ENCODE results near the gene PTPRJ. TPM values are rescaled to one million over a fixed set of nuclear protein-coding genes. Genes with fewer than 3 reads are reported as not detected.
A peak's percentile ranks its signal among the peaks of the same experiment; 100 is the strongest.

PTPRJ gene
- total RNA-seq, 1 experiment from 2014 or later = 10.5 TPM

GRCh38 chr11:47971501-47971900 is 8.9 kb upstream of the PTPRJ start:
- no peaks in the 10 kb centered on the region for H3K79me2 ChIP-seq (ENCODE audit: low read length)
- ChIA-PET POLR2A (ENCODE audit: unreplicated experiment) (no interaction called here), CTCF (no interaction called here)
- H2AFZ ChIP-seq (ENCODE audit: low read length) = no peak overlapping the region
- no peaks in the 10 kb centered on the region for H3K36me3 ChIP-seq (ENCODE audit: low read depth, low read length)
- no peak overlapping the region for H3K27ac ChIP-seq (ENCODE audit: low read length)
- no peaks in the 10 kb centered on the region for H4K20me1 ChIP-seq (ENCODE audit: low read length)
- H3K9ac ChIP-seq (ENCODE audit: low read length) = no peak overlapping the region
- intact Hi-C loops (cut with micrococcal nuclease) = no loop called here
- TF ChIP-seq, protein P1, sequence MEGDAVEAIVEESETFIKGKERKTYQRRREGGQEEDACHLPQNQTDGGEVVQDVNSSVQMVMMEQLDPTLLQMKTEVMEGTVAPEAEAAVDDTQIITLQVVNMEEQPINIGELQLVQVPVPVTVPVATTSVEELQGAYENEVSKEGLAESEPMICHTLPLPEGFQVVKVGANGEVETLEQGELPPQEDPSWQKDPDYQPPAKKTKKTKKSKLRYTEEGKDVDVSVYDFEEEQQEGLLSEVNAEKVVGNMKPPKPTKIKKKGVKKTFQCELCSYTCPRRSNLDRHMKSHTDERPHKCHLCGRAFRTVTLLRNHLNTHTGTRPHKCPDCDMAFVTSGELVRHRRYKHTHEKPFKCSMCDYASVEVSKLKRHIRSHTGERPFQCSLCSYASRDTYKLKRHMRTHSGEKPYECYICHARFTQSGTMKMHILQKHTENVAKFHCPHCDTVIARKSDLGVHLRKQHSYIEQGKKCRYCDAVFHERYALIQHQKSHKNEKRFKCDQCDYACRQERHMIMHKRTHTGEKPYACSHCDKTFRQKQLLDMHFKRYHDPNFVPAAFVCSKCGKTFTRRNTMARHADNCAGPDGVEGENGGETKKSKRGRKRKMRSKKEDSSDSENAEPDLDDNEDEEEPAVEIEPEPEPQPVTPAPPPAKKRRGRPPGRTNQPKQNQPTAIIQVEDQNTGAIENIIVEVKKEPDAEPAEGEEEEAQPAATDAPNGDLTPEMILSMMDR (conservative IDR thresholded peaks at IDR 0.05; ENCODE audit: low read depth, low read length) = no peak
- TF ChIP-seq EZH2 (IDR thresholded peaks at IDR 0.05; ENCODE audit: low read length, unreplicated experiment) (no peak), EZH2phosphoT487 (IDR thresholded peaks at IDR 0.05; ENCODE audit: borderline replicate concordance, low read length) (no peak)
- no peak overlapping the region for H3K4me3 ChIP-seq (ENCODE audit: low read length)
- H3K4me2 ChIP-seq (ENCODE audit: low read length) = no peak overlapping the region
- BruUV-seq (replicated peaks) = no TSS peak
- no peaks in the 10 kb centered on the region for H3K9me2 ChIP-seq (replicated peaks; ENCODE audit: low read length)
- peaks cover 7% of the 10 kb centered on the region for H3F3A ChIP-seq (ENCODE audit: low read length, unreplicated experiment)
- no peaks in the 10 kb centered on the region for H3K27me3 ChIP-seq (ENCODE audit: low read length)
- peaks cover 18% of the 10 kb centered on the region for H3K4me1 ChIP-seq (ENCODE audit: insufficient read depth, low read length)
- H3K9me3 ChIP-seq (ENCODE audit: low read length) = no peaks in the 10 kb centered on the region
- no peak for DNase-seq
- ATAC-seq = no peak

DNA sequence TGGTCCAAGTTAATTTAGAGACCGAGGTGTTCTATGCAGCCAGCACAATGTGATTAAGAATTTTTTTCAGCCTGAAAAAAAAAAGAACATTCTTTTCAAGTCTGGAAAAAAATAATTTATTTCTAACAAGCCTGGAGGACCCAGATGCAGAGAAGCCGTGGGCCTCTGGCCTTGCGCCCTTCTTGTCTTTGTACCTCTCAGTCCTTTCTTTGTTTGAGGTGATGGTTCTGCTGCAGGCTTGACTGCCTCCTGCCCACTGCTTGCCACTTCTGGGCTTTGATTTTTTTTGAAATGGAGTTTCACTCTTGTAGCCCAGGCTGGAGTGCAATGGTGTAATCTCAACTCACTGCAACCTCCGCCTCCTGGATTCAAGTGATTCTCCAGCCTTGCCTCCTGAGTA is 7.2 kb upstream of the PTPRJ start:
- H3K36me3 ChIP-seq (ENCODE audit: low read depth, low read length) = no peaks in the 10 kb centered on the region
- no peaks in the 10 kb centered on the region for H3K79me2 ChIP-seq (ENCODE audit: low read length)
- peaks cover 7% of the 10 kb centered on the region for H3F3A ChIP-seq (ENCODE audit: low read length, unreplicated experiment)
- ATAC-seq (no peak), DNase-seq (no peak)
- POLR2A ChIA-PET (ENCODE audit: unreplicated experiment) = no interaction called here
- H3K27me3 ChIP-seq (ENCODE audit: low read length) = no peaks in the 10 kb centered on the region
- BruUV-seq (replicated peaks) = no TSS peak
- no peak overlapping the region for H3K9ac ChIP-seq (ENCODE audit: low read length)
- intact Hi-C loops (cut with micrococcal nuclease) = no loop called here
- no peaks in the 10 kb centered on the region for H3K9me2 ChIP-seq (replicated peaks; ENCODE audit: low read length)
- peaks cover 18% of the 10 kb centered on the region for H3K4me1 ChIP-seq (ENCODE audit: insufficient read depth, low read length)
- CTCF ChIA-PET = no interaction called here
- no peaks in the 10 kb centered on the region for H4K20me1 ChIP-seq (ENCODE audit: low read length)
- H3K4me3 ChIP-seq (ENCODE audit: low read length) = no peak overlapping the region
- 0 out of 2 replicates have a peak overlapping the region, but pooled peaks have one; percentile 80 for H3K27ac ChIP-seq (ENCODE audit: low read length)
- no peak overlapping the region for H3K4me2 ChIP-seq (ENCODE audit: low read length)
- TF ChIP-seq EZH2phosphoT487 (IDR thresholded peaks at IDR 0.05; ENCODE audit: borderline replicate concordance, low read length) (no peak), EZH2 (IDR thresholded peaks at IDR 0.05; ENCODE audit: low read length, unreplicated experiment) (no peak)
- TF ChIP-seq, protein P1 (conservative IDR thresholded peaks at IDR 0.05; ENCODE audit: low read depth, low read length) = no peak
- no peaks in the 10 kb centered on the region for H3K9me3 ChIP-seq (ENCODE audit: low read length)
- H2AFZ ChIP-seq (ENCODE audit: low read length) = no peak overlapping the region

DNA sequence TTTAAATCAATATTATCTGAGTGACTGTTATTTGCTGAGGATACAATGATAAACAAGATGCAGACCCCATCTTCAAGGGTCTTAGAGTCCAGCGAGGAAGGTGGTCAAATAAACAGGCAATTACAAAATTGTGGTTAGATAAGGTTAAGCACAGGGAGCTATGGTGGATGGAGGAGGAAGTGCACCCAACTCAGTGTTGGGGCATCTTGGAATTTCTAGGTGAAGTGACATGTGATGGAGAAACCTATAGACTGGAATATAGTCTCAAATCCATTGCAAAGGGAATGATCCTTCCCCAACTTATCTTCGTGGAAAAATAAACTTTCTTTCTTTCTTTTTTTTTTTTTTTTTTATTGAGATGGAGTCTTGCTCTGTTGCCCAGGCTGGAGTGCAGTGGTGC is 3.4 kb upstream of the PTPRJ start:
- DNase-seq = no peak
- no peak overlapping the region for H3K27ac ChIP-seq (ENCODE audit: low read length)
- ChIA-PET CTCF (no interaction called here), POLR2A (ENCODE audit: unreplicated experiment) (no interaction called here)
- H3K9me3 ChIP-seq (ENCODE audit: low read length) = no peaks in the 10 kb centered on the region
- peaks cover 7% of the 10 kb centered on the region for H3F3A ChIP-seq (ENCODE audit: low read length, unreplicated experiment)
- no peak overlapping the region for H2AFZ ChIP-seq (ENCODE audit: low read length)
- H3K4me2 ChIP-seq (ENCODE audit: low read length) = no peak overlapping the region
- no peak overlapping the region for H3K4me3 ChIP-seq (ENCODE audit: low read length)
- no peak overlapping the region for H3K9ac ChIP-seq (ENCODE audit: low read length)
- H3K79me2 ChIP-seq (ENCODE audit: low read length) = peaks cover 10% of the 10 kb centered on the region
- no peaks in the 10 kb centered on the region for H3K9me2 ChIP-seq (replicated peaks; ENCODE audit: low read length)
- no peaks in the 10 kb centered on the region for H4K20me1 ChIP-seq (ENCODE audit: low read length)
- no peaks in the 10 kb centered on the region for H3K27me3 ChIP-seq (ENCODE audit: low read length)
- BruUV-seq (replicated peaks) = no TSS peak
- intact Hi-C loops (cut with micrococcal nuclease) = no loop called here
- H3K36me3 ChIP-seq (ENCODE audit: low read depth, low read length) = no peaks in the 10 kb centered on the region
- peaks cover 20% of the 10 kb centered on the region for H3K4me1 ChIP-seq (ENCODE audit: insufficient read depth, low read length)
- ATAC-seq = no peak
- TF ChIP-seq, protein P1 (conservative IDR thresholded peaks at IDR 0.05; ENCODE audit: low read depth, low read length) = no peak
- TF ChIP-seq EZH2 (IDR thresholded peaks at IDR 0.05; ENCODE audit: low read length, unreplicated experiment) = no peak
- TF ChIP-seq EZH2phosphoT487 (IDR thresholded peaks at IDR 0.05; ENCODE audit: borderline replicate concordance, low read length) = no peak
